IMR-90 (cell line): ENCODE measurements around the gene MRPS33. TPM values are rescaled to one million over a fixed set of nuclear protein-coding genes. Genes with fewer than 3 reads are reported as not detected.

Experiments
- ATAC-seq: fragments of 200-7000 bp; cut with Tn5 transposase; 2 replicates; pipeline ENCODE4 v1.9.1; 2020; ENCODE audit warnings: low read depth, mild to moderate bottlenecking, moderate library complexity
- BruUV-seq: library from RNA; stranded (reverse); fragments of 400-500 nt; replicated peaks from 2 replicates; lab custom pipeline; 2021; lab: Mats Ljungman, UMichigan
- CTCF ChIA-PET: fragments of 300-600 bp; formaldehyde crosslinking; extraction: SDS; loops from one replicate; lab custom pipeline; 2021; ENCODE audit warnings: antibody characterized with exemption; lab: Yijun Ruan, JAX
- POLR2A ChIA-PET: fragments of 300-600 bp; sonication (Branson Sonifier 250); formaldehyde crosslinking; loops from one replicate; lab custom pipeline; 2022; ENCODE audit warnings: antibody characterized with exemption; ENCODE audit not compliant: unreplicated experiment; lab: Charles Lee
- DNase-seq: peaks from one replicate; pipeline ENCODE4 v3.0.0; 2013
- H2AFZ ChIP-seq: replicated peaks from 2 replicates; pipeline ENCODE3; 2013; ENCODE audit warnings: low read length, mild to moderate bottlenecking; ENCODE audit not compliant: poor library complexity
- H2AK5ac ChIP-seq: 2 replicates; pipeline ENCODE4 v1.6.1; 2013; ENCODE audit warnings: low read depth, low read length, inconsistent platforms
- H2AK9ac ChIP-seq: replicated peaks from 2 replicates; pipeline ENCODE3; 2013; ENCODE audit warnings: mild to moderate bottlenecking, low read depth, low read length, moderate library complexity; ENCODE audit not compliant: poor library complexity
- H2BK120ac ChIP-seq: 2 replicates; pipeline ENCODE4 v1.6.1; 2013; ENCODE audit warnings: low read depth, low read length, inconsistent platforms
- H2BK15ac ChIP-seq: 3 replicates; pipeline ENCODE4 v1.6.1; 2013; ENCODE audit warnings: low read depth, low read length, inconsistent platforms
- H2BK20ac ChIP-seq: 2 replicates; pipeline ENCODE4 v1.6.1; 2013; ENCODE audit warnings: low read depth, mild to moderate bottlenecking, inconsistent platforms, low read length, moderate library complexity
- H2BK5ac ChIP-seq: 2 replicates; pipeline ENCODE4 v1.6.1; 2013; ENCODE audit warnings: mild to moderate bottlenecking, low read depth, low read length, inconsistent platforms; ENCODE audit not compliant: poor library complexity, severe bottlenecking
- H3K14ac ChIP-seq: replicated peaks from 2 replicates; pipeline ENCODE4 v1.6.1; 2013; ENCODE audit warnings: low read depth, low read length, inconsistent platforms
- H3K18ac ChIP-seq: 2 replicates; pipeline ENCODE4 v1.6.1; 2013; ENCODE audit warnings: low read depth, low read length, control low read depth
- H3K23ac ChIP-seq: 2 replicates; pipeline ENCODE4 v1.6.1; 2013; ENCODE audit warnings: low read depth, low read length, inconsistent platforms
- H3K27ac ChIP-seq: 2 replicates; pipeline ENCODE4 v1.5.1; 2013; ENCODE audit warnings: mild to moderate bottlenecking, control low read depth, low read length; ENCODE audit not compliant: insufficient read depth
- H3K27me3 ChIP-seq: 2 replicates; pipeline ENCODE4 v1.6.1; 2013; ENCODE audit warnings: low read length; ENCODE audit not compliant: control insufficient read depth, insufficient read depth
- H3K36me3 ChIP-seq: 2 replicates; pipeline ENCODE4 v1.6.1; 2013; ENCODE audit warnings: low read length, mixed read lengths; ENCODE audit not compliant: control insufficient read depth, insufficient read depth
- H3K4ac ChIP-seq: 2 replicates; pipeline ENCODE4 v1.6.1; 2013; ENCODE audit warnings: low read depth, low read length, inconsistent platforms
- H3K4me1 ChIP-seq: 2 replicates; pipeline ENCODE4 v1.6.1; 2013; ENCODE audit warnings: low read length, mixed read lengths; ENCODE audit not compliant: control insufficient read depth, insufficient read depth
- H3K4me2 ChIP-seq: 2 replicates; pipeline ENCODE4 v1.6.1; 2013; ENCODE audit warnings: low read depth, mild to moderate bottlenecking, control low read depth, low read length, moderate library complexity
- H3K4me3 ChIP-seq: 2 replicates; pipeline ENCODE4 v1.5.1; 2013; ENCODE audit warnings: low read depth, mild to moderate bottlenecking, control low read depth, low read length, moderate library complexity; ENCODE audit not compliant: insufficient read depth
- H3K56ac ChIP-seq: 2 replicates; pipeline ENCODE4 v1.6.1; 2013; ENCODE audit warnings: low read length, inconsistent platforms; ENCODE audit not compliant: insufficient read depth; ENCODE audit errors: extremely low read depth
- H3K79me1 ChIP-seq, 2 experiments: 2 replicates each; pipeline ENCODE4 v1.6.1; 2013; ENCODE audit warnings: low read length in 2 of 2, inconsistent platforms in 1 of 2, low read depth in 1 of 2
- H3K9ac ChIP-seq: 2 replicates; pipeline ENCODE4 v1.6.1; 2013; ENCODE audit warnings: low read depth, low read length, control low read depth
- H3K9me1 ChIP-seq: 2 replicates; pipeline ENCODE4 v1.6.1; 2013; ENCODE audit warnings: low read length, inconsistent platforms; ENCODE audit not compliant: insufficient read depth
- H3K9me3 ChIP-seq: 2 replicates; pipeline ENCODE4 v1.6.1; 2013; ENCODE audit warnings: low read length; ENCODE audit not compliant: control insufficient read depth, insufficient read depth
- H4K20me1 ChIP-seq: 2 replicates; pipeline ENCODE4 v1.6.1; 2013; ENCODE audit warnings: low read length, inconsistent platforms; ENCODE audit not compliant: insufficient read depth
- H4K5ac ChIP-seq: 2 replicates; pipeline ENCODE4 v1.6.1; 2013; ENCODE audit warnings: mild to moderate bottlenecking, low read depth, low read length, control low read depth
- H4K8ac ChIP-seq, 2 experiments: 2 replicates each; pipeline ENCODE4 v1.6.1; 2013; ENCODE audit warnings: low read depth in 2 of 2, low read length in 2 of 2, control low read depth in 1 of 2, inconsistent platforms in 1 of 2
- H4K91ac ChIP-seq: 2 replicates; pipeline ENCODE4 v1.6.1; 2013; ENCODE audit warnings: low read depth, low read length, inconsistent platforms; ENCODE audit not compliant: insufficient read depth
- BHLHE40 ChIP-seq: fragments of 150-350 bp; IDR thresholded peaks from 2 replicates; pipeline ENCODE4 v1.6.1; 2016; ENCODE audit warnings: mild to moderate bottlenecking, low read depth, low read length
- CEBPB ChIP-seq: IDR thresholded peaks from 2 replicates; pipeline ENCODE4 v1.6.1; 2012; ENCODE audit warnings: low read depth, low read length, improper control_type of control experiment
- CHD1 ChIP-seq: IDR thresholded peaks from 2 replicates; pipeline ENCODE4 v1.6.1; 2012; ENCODE audit warnings: low read depth, low read length, improper control_type of control experiment
- CTCF ChIP-seq: conservative IDR thresholded peaks from 2 replicates; pipeline ENCODE4 v1.5.1; 2012; ENCODE audit warnings: mild to moderate bottlenecking, low read depth, low read length, improper control_type of control experiment
- MAFK ChIP-seq: IDR thresholded peaks from 2 replicates; pipeline ENCODE4 v1.6.1; 2012; ENCODE audit warnings: low read depth, low read length, improper control_type of control experiment
- MAZ ChIP-seq: IDR thresholded peaks from 2 replicates; pipeline ENCODE4 v1.6.1; 2012; ENCODE audit warnings: low read depth, mild to moderate bottlenecking, low read length, improper control_type of control experiment, moderate library complexity, borderline replicate concordance
- MXI1 ChIP-seq: IDR thresholded peaks from 2 replicates; pipeline ENCODE4 v1.6.1; 2012; ENCODE audit warnings: low read depth, mild to moderate bottlenecking, low read length, moderate library complexity, borderline replicate concordance
- NFE2L2 ChIP-seq: fragments of 150-350 bp; IDR thresholded peaks from 2 replicates; pipeline ENCODE4 v1.6.1; 2016; ENCODE audit warnings: low read depth, mild to moderate bottlenecking, low read length
- RAD21 ChIP-seq: IDR thresholded peaks from 2 replicates; pipeline ENCODE4 v1.6.1; 2012; ENCODE audit warnings: low read length, improper control_type of control experiment
- RFX5 ChIP-seq: IDR thresholded peaks from 2 replicates; pipeline ENCODE4 v1.8.0; 2012; ENCODE audit warnings: low read depth, mild to moderate bottlenecking, low read length, moderate library complexity
- SMC3 ChIP-seq: fragments of 150-350 bp; IDR thresholded peaks from 2 replicates; pipeline ENCODE4 v1.6.1; 2016; ENCODE audit warnings: low read depth, mild to moderate bottlenecking, antibody characterized with exemption, low read length, moderate library complexity
- WGBS, 2 experiments: methylation state at CpG; one replicate each; pipeline versions ENCODE4 v1.1.5 to v1.1.7; 2013; ENCODE audit warnings: missing lambda C conversion rate in 2 of 2; ENCODE audit not compliant: insufficient read length in 1 of 2; ENCODE audit errors: extremely low coverage in 2 of 2; 5-methylcytosine and 5-hydroxymethylcytosine counted together
- dilution Hi-C: fragments of 300-500 bp; cut with HindIII; formaldehyde crosslinking; loops from one replicate; pipeline ENCODE4 v1.14.3; 2018; ENCODE audit warnings: low sequenced_read_pairs; ENCODE audit not compliant: unreplicated experiment
- in situ Hi-C: fragments of 300-500 bp; cut with MboI; formaldehyde crosslinking; loops from 3 replicates; pipeline ENCODE4 v1.14.3; 2019; ENCODE audit warnings: low sequenced_read_pairs, inconsistent platforms, mixed read lengths
- intact Hi-C: fragments of 100-400 bp; cut with micrococcal nuclease; formaldehyde crosslinking; loops from 2 replicates; pipeline ENCODE4 v1.10.0; 2022
- polyA plus RNA-seq, 3 experiments: library from polyadenylated mRNA; depleted of rRNA; stranded (reverse); fragments of >200 nt; gene quantifications; 2 replicates each; pipeline ENCODE4 v1.2.3, GENCODE V29; 2012; ENCODE audit warnings: low replicate concordance in 1 of 3
- total RNA-seq: library from RNA; depleted of rRNA; stranded (reverse); fragments of >200 nt; gene quantifications from 2 replicates; pipeline ENCODE4 v1.2.3, GENCODE V29; 2012

Gene MRPS33
- total and polyA plus RNA-seq, 2 of the 4 experiments (the other 2 are of a cell fraction), result 14.5 to 33.8 TPM

- Histone ChIP-seq H4K8ac (no peak overlapping the region), H4K5ac (no peak overlapping the region), H2AK9ac (no peak overlapping the region), H3K4me1 (no peaks in the 10 kb centered on the region), H3K56ac (no peak overlapping the region), H3K36me3 (no peaks in the 10 kb centered on the region), H2BK15ac (no peak overlapping the region), H3K9me3 (peaks cover 4% of the 10 kb centered on the region; the same call in 1 of the 2 replicates), H2AK5ac (no peak overlapping the region), H2BK120ac (no peak overlapping the region), H2BK20ac (no peak overlapping the region), H3K27ac (no peak overlapping the region), H3K79me1 (no peaks in the 10 kb centered on the region), H3K4me3 (no peak overlapping the region), H3K14ac (no peak overlapping the region), H3K9me1 (no peaks in the 10 kb centered on the region), H3K23ac (no peak overlapping the region), H2BK5ac (no peak overlapping the region), H3K4ac (no peak overlapping the region), H3K27me3 (no peaks in the 10 kb centered on the region), H4K91ac (no peak overlapping the region), H2AFZ (no peak overlapping the region), H3K18ac (no peak overlapping the region), H4K20me1 (no peaks in the 10 kb centered on the region), H3K4me2 (no peak overlapping the region), H3K9ac (no peak overlapping the region)
- ATAC-seq (no peak), DNase-seq (no peak)
- CTCF ChIA-PET, result interaction anchor here (1.9 kb wide), 1 partner anchor 8 kb away, joined by 5 read pairs; the partner anchor contains the start of gene MRPS33
- intact Hi-C loops, result no loop called here
- in situ Hi-C loops, result loop anchor here (25.0 kb wide), 1 partner anchor 511 kb away; no protein-coding TSS in a partner anchor
- WGBS, 2 experiments, result no CpG with 5 or more reads among the region's 1 CpG
- dilution Hi-C loops, result no loop called here
- no TSS peak for BruUV-seq
- POLR2A ChIA-PET, result no interaction called here
- no peak for TF ChIP-seq CHD1
- no peak for TF ChIP-seq MXI1
- TF ChIP-seq NFE2L2, result no peak
- no peak for TF ChIP-seq SMC3
- no peak for TF ChIP-seq BHLHE40
- TF ChIP-seq CEBPB, result no peak
- no peak for TF ChIP-seq RAD21
- no peak for TF ChIP-seq MAZ
- TF ChIP-seq RFX5, result no peak
- no peak for TF ChIP-seq MAFK
- no peak for TF ChIP-seq CTCF
These were observed 8.5 kb upstream of the MRPS33 start for GRCh38 chr7:141023295-141023694.
